ENCODE results near the gene VAMP1.
A peak's percentile ranks its signal among the peaks of the same experiment; 100 is the strongest.

DNA sequence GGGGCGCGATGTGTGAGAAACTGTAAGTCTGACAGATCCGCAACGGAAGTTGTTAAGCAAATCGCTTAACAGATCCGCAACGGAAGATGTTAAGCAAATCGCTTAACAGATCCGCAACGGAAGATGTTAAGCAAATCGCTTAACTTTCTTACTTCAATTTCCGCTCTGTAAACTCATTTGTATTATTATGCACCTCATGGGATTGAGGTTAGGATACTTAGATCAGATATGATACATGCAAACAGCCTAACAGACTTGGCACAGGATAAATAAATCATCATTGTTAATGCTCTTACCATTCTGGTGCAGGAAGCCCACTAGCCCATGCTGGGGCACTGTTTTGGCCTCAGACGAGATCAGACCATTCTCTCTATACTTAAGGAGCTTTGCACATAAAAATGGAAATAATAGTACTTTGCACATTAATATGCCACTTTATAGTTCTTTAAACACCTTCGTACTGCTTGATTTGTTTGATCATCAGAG is 23.8 kb upstream of the VAMP1 start:
- no peak for TF ChIP-seq JUND (IDR thresholded peaks at IDR 0.05; ENCODE audit: low read depth, low read length)
- TF ChIP-seq, protein P1, sequence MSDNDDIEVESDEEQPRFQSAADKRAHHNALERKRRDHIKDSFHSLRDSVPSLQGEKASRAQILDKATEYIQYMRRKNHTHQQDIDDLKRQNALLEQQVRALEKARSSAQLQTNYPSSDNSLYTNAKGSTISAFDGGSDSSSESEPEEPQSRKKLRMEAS (IDR thresholded peaks at IDR 0.05; ENCODE audit: low read depth, low read length), result no peak
- TF ChIP-seq YY1 (IDR thresholded peaks at IDR 0.05; ENCODE audit: low read depth, low read length), result no peak
- TF ChIP-seq, protein P2, sequence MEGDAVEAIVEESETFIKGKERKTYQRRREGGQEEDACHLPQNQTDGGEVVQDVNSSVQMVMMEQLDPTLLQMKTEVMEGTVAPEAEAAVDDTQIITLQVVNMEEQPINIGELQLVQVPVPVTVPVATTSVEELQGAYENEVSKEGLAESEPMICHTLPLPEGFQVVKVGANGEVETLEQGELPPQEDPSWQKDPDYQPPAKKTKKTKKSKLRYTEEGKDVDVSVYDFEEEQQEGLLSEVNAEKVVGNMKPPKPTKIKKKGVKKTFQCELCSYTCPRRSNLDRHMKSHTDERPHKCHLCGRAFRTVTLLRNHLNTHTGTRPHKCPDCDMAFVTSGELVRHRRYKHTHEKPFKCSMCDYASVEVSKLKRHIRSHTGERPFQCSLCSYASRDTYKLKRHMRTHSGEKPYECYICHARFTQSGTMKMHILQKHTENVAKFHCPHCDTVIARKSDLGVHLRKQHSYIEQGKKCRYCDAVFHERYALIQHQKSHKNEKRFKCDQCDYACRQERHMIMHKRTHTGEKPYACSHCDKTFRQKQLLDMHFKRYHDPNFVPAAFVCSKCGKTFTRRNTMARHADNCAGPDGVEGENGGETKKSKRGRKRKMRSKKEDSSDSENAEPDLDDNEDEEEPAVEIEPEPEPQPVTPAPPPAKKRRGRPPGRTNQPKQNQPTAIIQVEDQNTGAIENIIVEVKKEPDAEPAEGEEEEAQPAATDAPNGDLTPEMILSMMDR (IDR thresholded peaks at IDR 0.05 in 2 of 3, conservative IDR thresholded peaks at IDR 0.05 in 1 of 3; ENCODE audit: control insufficient read depth in 2 of 3, extremely low read depth in 1 of 3, insufficient read depth in 1 of 3, low read depth in 3 of 3, low read length in 3 of 3), result peak in 2 of 3 experiments; percentile 9 to 22; a peak in 1 of 6 replicates
